ENCODE data around the gene RASSF7.
A peak's percentile ranks its signal among the peaks of the same experiment; 100 is the strongest.

The RASSF7 gene

DNA sequence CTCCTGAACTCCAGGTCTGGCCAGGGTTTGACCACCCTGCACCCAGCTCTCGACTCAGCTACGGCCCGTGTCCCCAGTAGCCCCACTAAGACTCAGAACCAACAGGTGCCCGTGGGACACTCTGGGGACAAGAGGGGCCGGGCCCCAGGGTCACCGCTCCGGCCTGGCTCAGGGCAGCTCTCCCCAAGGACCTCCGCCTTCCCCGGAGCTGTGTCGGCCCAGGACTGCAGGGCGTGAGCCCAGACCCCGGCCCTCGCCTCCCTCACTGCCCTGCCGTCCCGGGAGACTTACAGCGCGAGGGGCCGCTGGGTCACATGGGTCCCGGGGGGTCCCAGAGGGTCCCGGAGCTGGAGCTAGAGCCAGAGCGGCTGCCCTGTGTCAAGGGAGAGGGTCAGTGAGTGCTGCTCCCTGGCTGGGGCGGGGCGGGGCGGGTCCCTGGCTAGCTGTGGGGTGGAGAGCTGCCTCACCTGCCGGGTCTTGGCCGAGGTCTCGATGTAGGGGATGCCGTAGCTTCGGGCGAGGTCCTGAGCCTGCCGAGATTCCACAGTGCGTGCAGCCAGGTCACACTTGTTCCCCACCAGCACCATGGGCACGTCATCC is 27.7 kb upstream of the RASSF7 start:
- no peak for DNase-seq (ENCODE audit: low spot score)

DNA sequence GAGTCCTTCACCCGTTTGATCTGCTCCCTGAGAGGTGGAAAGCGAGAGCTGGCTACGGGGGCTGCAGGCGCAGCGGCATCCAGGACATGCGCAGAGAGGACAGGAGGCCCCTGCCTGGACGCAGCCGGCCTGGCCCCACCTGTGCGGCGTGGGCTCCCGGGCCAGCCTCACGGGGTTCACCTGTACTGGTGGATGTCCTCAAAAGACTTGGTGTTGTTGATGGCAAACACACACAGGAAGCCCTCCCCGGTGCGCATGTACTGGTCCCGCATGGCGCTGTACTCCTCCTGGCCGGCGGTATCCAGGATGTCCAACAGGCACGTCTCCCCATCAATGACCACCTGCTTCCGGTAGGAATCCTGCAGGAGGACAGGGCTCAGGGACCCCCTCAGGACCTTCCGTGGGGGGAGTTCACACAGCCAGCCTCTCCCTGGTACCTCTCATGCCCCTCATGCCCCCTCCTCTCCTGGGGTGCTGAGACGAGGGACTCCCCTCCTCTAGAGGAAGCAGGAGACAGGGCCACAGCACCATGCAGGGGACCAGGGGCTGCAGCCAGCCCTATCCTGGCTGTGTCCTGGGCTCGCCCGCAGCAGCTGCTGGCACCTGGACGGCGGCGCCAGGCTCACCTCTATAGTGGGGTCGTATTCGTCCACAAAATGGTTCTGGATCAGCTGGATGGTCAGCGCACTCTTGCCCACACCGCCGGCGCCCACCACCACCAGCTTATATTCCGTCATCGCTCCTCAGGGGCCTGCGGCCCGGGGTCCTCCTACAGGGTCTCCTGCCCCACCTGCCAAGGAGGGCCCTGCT is 27.0 kb upstream of the RASSF7 start:
- DNase-seq (ENCODE audit: low spot score), result no peak

DNA sequence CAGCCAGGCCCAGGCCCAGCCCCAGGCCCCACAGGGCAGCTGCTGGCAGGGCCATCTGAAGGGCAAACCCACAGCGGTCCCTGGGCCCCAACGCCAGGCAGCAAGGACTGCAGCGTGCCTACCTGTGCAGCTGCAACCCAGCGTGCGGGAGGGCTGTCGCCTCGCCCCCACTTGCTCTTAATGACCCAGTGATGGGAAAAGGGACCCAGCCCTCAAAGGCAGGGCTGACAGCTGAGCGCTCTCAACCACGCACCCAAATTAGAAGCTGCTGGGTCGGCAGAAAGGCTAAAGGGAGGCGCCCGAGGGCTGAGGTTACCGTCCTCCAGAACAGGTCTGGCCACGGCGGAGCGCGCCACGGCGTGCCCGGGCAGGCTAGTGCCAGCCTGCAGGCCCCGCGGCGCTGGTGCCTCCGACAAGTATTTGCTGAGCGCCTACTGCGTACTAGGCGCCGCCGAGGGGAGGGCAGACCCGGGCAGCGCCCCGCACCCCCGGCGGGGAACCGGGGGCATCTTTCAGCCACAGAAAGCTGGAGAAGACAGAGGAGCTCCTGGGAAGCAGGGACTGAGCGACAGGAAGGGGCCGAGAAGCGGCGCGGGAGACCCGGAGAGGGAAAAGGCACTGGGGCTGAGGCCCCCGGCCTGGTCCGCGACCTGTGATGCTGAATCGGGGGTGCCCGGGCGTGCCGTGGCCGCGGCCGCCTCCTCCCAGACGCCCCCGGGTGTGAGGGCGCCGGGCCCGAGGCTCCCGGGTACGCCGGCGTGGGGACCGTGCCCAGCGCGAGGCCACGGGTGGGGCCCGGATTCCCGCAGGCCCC is 26.2 kb upstream of the RASSF7 start:
- no peak for DNase-seq (ENCODE audit: low spot score)

DNA sequence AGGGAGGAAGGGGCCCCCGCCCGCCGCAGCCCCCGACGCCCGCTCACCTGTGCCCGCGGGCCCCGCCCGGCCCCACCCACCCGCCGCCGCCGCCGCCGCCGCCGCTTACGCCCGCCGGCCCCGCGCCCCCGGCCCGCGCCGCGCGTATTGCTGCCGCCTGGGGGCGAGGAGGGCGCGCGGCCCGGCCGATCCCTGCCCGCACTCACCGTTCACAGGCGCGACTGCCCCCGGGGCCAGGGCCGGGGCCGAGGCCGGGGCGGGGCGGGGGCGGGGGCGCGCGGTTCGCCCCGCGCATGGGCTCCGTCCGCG is 25.6 kb upstream of the RASSF7 start:
- DNase-seq (ENCODE audit: low spot score), result no peak

DNA sequence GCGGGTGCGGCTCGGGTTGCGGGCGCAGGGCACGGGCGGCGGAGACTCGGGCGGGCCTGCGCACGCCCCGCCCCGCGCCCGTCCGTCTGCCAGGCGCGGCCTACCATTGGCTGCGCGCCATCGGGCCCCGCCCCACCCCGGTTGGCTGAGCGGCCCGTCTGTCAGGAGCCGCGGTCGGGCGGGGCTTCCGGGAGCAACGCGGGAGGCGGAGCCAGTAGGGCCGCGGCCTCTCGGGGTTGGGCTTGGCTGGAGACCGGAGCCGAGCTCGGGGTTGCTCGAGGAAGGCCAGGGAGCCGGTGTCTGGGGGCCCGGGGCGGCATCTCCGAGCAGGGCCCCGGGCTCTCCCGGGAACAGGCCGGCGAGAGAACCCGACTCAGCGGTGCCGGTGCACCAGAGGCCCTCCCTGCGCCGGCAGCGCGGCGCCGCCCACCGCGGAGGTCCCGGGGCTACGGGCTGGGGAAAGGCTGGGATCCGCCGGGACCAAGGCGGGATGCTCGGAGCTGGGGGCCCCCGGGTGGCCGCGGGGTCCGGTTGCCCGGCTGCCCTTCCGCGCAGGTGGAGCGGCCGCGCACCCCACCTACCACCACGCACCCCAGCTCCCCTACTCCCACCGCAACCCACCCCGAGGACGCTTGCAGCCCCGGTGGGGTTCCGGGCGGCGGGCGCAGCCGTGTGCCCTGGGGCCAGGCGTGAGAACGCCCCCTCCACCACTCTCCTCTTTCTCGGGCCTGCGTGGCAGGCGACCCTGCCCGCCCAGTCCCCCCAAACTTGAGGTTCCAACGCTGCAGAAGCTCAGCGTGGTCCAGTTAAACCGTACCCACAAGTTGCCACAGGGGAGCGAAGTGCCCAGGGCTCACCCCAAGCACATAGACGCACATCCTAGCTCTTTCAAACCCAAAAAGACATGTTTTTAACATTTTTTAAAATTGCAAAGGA is 25.0 kb upstream of the RASSF7 start, which contains the start of gene HRAS:
TSS of gene HRAS (minus strand) at position 58 of the 936 bp plus-strand sequence.
- peak; percentile 97 for DNase-seq (ENCODE audit: low spot score)

GRCh38 chr11:536841-537621 is 23.7 kb upstream of the RASSF7 start, which contains the start of gene LRRC56:
TSS of gene LRRC56 (plus strand) at chr11:537527. CDS start at chr11:540685, 3,158 bp downstream.
- DNase-seq (ENCODE audit: low spot score), result peak; percentile 89

DNA sequence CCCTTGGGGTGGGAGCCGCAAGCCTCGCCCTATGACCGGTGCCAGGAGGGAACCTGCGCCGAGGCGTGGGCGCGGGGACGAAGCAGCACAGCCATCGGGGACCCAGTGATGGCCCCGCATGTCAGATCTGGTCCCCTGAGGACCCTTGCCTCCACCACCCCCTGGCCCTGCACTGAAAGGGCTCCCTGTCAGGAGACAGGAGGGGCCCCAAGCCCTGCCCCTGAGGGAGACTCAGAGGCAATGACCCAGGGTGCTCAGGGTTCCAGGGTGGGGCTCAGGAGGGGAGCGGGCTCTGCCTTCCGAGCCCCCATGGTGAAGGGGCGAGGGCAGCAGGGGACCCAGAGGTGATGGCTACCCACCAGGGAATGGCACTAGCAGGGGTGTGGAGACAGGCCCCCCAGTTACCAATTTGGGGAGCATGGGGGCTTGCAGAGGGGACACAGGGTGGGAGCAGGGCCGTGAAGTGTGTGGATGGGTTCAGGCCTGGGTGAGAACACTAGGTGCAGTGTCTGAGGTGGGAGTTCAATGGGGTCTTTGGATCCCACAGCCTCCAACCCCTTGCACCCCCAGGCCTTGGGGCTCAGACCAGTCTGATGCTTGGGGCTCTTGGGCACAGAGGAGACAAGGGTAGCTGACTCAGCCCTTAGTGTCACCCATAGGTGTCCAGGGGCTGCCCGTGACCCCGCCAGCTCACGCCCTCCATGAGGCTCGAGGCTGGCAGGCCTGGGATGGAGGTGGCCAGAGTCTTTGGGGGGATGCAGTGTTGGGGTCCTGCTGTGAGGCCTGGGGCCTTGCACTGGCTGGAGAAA is 22.9 kb upstream of the RASSF7 start:
- DNase-seq (ENCODE audit: low spot score), result no peak

- no peak for DNase-seq (ENCODE audit: low spot score)
Observed at GRCh38 chr11:538431-539051, 22.2 kb upstream of the RASSF7 start.

- no peak for DNase-seq (ENCODE audit: low spot score)
Observed at GRCh38 chr11:539971-540481, 20.7 kb upstream of the RASSF7 start.

DNA sequence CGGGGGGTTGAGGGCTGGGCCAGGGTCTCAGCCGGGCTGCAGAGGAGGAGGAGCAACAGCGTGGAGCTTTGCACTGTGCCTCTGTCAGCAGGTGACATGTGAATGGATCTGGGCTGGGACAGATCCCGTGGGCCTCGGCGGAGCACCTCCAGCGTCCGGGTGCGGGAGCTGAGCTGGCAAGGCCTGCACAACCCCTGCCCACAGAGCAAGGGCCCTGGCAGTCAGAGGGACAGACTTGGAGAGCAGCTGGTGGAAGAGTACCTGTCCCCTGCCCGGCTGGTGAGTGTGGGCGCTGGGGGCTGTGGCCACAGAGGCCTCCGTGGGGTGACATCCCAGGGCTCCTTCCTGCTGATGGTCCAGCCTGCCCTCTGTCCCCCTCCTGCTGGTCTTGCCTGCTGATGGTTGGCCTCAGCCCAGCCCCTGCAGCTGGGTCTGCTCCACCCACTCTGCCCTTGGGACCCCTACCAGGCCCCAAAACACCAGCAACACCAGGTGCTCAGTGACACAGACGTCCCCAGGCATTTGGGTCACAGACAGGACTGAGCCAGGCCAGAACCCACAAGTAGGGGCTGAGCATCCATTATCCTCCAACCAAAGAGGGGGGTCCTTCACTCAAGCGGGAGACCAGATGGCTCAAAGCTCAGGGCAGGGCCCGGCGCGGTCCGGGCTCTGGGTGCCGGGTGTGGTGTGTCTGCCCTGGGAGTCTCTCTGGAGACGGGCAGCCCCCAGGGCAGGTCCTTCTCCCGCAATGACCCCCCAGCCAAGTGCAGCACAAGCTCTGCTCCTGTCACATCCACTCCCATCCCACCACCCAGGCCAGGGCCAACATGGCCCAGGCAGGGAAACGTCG is 20.0 kb upstream of the RASSF7 start:
- no peak for DNase-seq (ENCODE audit: low spot score)

DNA sequence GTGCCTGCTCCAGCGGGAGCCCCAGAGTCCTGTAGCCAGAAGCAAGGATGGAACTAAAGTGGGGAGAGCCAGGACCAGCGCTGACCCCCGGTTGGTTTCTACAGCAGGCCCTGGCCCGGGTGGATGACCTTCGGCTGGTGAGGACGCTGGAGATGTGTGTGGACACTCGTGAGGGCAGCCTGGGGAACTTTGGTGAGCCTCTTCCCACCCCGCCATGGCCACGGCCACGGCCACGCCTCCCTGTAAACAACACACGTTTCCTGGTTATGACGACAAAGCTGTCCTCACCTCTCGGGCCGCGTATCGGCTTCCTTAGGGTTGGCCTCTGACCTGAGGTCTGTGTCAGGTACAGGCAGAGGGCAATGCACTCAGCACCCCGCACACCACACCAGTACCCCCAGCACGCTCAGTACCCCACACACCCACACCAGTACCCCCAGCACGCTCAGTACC is 19.3 kb upstream of the RASSF7 start:
- no peak for DNase-seq (ENCODE audit: low spot score)

DNA sequence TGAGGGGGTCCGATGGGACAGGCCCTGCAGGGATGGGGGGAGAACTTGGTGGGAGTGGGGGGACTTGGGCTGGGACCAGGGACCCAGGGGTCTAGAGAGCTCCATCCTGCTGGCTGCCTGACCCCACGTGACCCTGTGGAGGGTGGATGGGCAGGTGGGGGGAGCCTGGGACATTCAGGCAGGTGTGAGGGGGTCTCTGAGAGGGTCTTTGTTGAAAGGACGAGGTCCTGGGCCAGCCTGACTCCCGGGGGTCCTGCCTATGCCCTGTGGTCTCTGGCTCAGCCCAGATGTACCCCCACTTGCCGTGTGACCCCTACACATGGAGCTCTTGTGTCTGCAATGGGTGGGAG is 16.0 kb upstream of the RASSF7 start:
- DNase-seq (ENCODE audit: low spot score), result no peak

DNA sequence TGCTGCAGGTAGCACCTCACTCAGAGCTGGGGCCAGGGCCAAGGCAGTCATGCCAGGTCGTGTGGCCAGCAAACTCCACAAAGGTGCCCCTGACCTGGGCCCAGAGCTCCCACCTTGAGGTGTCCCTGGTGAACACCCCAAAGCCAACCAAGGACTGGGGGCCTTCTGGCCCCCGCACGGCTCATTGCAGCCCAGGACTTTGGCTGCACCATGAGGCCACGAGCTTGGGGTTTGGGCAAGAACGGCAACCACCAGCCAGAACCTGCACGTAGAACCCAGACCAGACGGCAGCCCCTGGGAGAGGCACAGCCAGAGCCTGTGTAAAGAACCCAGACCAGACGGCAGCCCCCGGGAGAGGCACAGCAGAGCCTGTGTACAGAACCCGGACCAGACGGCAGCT is 15.6 kb upstream of the RASSF7 start:
- no peak for DNase-seq (ENCODE audit: low spot score)

DNA sequence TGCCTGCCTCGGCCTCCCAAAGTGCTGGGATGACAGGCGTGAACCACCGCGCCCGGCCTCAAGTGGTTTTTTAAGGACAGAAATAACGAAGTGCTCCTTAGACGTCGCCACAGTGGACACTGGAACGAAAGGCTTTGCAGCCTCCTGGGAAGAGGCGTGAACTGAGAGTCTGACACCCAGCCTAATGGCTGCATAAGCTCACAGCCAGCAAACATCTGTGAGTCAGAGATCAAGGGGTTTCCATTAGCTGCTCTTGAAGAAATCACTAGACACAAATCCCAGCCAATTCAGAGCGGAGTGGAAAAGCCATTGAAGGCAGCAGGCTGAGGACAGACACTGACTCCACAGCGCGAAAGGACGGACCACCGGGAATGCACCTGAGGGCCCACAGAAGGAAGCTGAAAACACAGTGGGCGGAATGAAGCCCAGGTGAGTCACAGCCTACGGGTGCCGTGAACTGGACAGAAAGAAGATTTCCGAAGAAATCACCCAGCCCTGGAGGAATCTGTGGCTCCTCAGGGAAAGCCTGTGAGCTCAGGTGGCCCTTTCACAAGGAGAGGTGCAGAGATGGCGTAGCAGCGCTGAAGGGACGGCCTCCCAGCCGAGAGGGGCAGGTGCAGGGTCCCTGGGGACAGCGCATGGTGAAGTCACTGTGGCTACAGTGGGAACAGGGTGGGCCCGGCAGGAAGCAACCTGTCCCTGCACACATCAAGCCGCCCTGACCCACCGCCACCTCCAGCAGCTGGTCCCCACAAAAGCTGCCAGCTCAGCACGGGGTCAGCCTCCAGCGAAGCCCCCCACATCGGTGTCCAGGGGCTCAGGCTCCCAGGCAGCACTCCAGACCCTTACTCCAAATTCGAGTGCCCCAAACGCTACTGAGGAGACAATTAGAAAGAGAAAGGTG is 11.8 kb upstream of the RASSF7 start:
- no peak for DNase-seq (ENCODE audit: low spot score)

GRCh38 chr11:550021-550745 is 10.6 kb upstream of the RASSF7 start:
- no peak for DNase-seq (ENCODE audit: low spot score)

- no peak for DNase-seq (ENCODE audit: low spot score)
Observed at GRCh38 chr11:550746-551085, 10.1 kb upstream of the RASSF7 start.

DNA sequence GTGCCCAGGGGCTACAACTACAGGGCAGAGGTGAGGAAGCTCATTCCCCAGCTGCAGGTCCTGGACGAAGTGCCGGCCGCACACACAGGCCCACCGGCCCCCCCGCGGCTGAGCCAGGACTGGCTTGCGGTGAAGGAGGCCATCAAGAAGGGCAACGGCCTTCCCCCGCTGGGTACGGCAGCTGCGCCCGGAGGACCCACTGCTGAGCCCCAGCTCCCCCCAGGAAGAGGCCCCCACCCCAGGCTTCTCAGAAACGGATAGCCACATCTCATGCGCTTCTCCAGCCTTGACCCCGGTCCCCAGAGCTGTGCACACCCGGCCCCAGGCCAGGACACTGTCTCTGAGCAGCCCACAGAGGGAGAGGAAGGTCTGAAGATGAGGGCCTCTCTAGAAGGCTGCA is 9.6 kb upstream of the RASSF7 start:
- no peak for DNase-seq (ENCODE audit: low spot score)
